Activated B cell treated with CpG ODN at 0.5 μM for 24 hours (primary cell): Measurements from ENCODE around the gene MSX2. TPM values are rescaled to one million over a fixed set of nuclear protein-coding genes. Genes with fewer than 3 reads are reported as not detected.

Experiments used
- ATAC-seq: fragments of 200-7000 bp; cut with Tn5 transposase; one replicate; pipeline ENCODE4 v1.10.0; 2021; ENCODE audit warnings: low read depth, mild to moderate bottlenecking, moderate library complexity
- CTCF ChIA-PET: fragments of 350-600 bp; sonication (Branson Sonifier 250); formaldehyde crosslinking; loops from one replicate; lab custom pipeline; 2021; ENCODE audit warnings: antibody characterized with exemption; lab: Charles Lee
- POLR2A ChIA-PET: fragments of 350-600 bp; sonication (Branson Sonifier 250); formaldehyde crosslinking; loops from one replicate; lab custom pipeline; 2021; ENCODE audit warnings: antibody characterized with exemption; lab: Charles Lee
- DNase-seq: peaks from one replicate; pipeline ENCODE4 v3.0.0; 2022
- H3K27ac Mint-ChIP-seq: one replicate; pipeline ENCODE4 v1.8.0; 2020; ENCODE audit warnings: mixed read lengths
- H3K27me3 Mint-ChIP-seq: one replicate; pipeline ENCODE4 v1.8.0; 2021; ENCODE audit warnings: mixed read lengths
- H3K36me3 Mint-ChIP-seq: one replicate; pipeline ENCODE4 v1.8.0; 2021; ENCODE audit warnings: low read depth, mixed read lengths
- H3K4me1 Mint-ChIP-seq: one replicate; pipeline ENCODE4 v1.8.0; 2021; ENCODE audit warnings: mixed read lengths
- H3K4me3 Mint-ChIP-seq: one replicate; pipeline ENCODE4 v1.8.0; 2020; ENCODE audit warnings: mild to moderate bottlenecking, mixed read lengths
- H3K9me3 Mint-ChIP-seq: one replicate; pipeline ENCODE4 v1.8.0; 2020; ENCODE audit warnings: mixed read lengths
- CTCF ChIP-seq: fragments of 200-600 bp; IDR thresholded peaks from one replicate; pipeline ENCODE4 v1.8.0; 2022; ENCODE audit warnings: antibody characterized with exemption, mild to moderate bottlenecking
- intact Hi-C: fragments of 100-400 bp; cut with micrococcal nuclease; formaldehyde crosslinking; loops from one replicate; pipeline ENCODE4 v1.15.1; 2024
- total RNA-seq: library from RNA; stranded (reverse); gene quantifications from 2 replicates; pipeline ENCODE4 v1.2.3, GENCODE V29; 2022

Gene MSX2
- total RNA-seq, 1 donor from 2014 or later, result not detected

GRCh38 chr5:174732036-174733020, 7.9 kb downstream of the MSX2 start:
- H3K27me3 Mint-ChIP-seq, result peaks cover 78% of the 10 kb centered on the region
- CTCF ChIA-PET, result no interaction called here
- no peak for DNase-seq
- no peak for TF ChIP-seq CTCF
- intact Hi-C loops, result no loop called here
- POLR2A ChIA-PET, result no interaction called here
- no peaks in the 10 kb centered on the region for H3K36me3 Mint-ChIP-seq
- no peak overlapping the region for H3K27ac Mint-ChIP-seq
- H3K9me3 Mint-ChIP-seq, result no peaks in the 10 kb centered on the region
- H3K4me3 Mint-ChIP-seq, result no peak overlapping the region
- H3K4me1 Mint-ChIP-seq, result no peaks in the 10 kb centered on the region
- ATAC-seq, result no peak

DNA sequence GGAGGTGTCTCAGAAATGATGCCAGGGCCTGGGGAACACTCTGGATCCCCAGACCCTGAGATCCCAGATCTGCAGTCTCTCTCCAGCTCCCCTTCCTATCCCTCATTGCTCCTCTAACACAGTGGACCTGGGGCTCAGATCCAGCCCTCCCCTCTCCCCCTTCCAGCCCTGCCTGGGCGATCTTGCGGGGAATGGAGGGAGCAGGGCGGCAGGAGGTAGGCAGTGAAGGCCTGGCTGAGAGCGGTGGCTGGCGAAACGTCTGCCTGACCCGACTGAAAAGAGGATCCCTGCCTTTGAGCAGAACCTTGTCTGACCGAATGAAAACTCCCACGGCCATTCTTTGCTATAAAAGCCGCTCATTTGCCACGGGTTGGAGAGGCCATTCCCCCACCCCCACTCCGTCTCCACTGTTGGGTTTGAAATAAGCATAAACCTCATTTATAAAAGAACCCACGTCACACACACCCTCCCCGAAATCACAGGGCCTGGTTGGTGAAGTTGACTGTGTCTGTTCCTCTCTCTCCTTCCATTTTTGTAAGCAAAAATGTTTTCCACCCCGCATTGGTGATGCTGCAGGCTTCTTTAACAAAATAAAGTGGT, 8.8 kb downstream of the MSX2 start:
- H3K27me3 Mint-ChIP-seq, result peaks cover 72% of the 10 kb centered on the region
- TF ChIP-seq CTCF, result no peak
- H3K9me3 Mint-ChIP-seq, result no peaks in the 10 kb centered on the region
- CTCF ChIA-PET, result no interaction called here
- ATAC-seq (no peak), DNase-seq (no peak)
- POLR2A ChIA-PET, result no interaction called here
- H3K36me3 Mint-ChIP-seq, result no peaks in the 10 kb centered on the region
- no peak overlapping the region for H3K4me3 Mint-ChIP-seq
- no peak overlapping the region for H3K27ac Mint-ChIP-seq
- H3K4me1 Mint-ChIP-seq, result no peaks in the 10 kb centered on the region
- intact Hi-C loops, result no loop called here

DNA sequence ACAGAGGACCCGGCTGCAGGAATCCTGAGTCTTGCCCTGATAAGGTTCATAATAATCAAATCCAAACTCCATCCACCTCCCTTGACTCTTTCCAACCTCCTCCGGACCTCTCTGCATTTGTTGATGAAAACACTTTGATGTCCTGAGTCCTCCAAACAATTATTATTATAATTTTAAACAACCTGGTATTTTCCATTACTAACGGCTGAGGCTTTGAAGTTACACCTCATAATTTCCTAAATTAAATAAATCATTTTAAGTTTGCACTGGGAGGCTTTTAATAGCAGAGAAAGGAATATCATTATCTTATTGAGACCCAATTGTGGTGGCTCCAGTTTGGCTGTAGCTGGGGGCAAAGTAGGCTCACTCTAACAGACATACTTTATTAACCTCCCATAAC, 9.5 kb downstream of the MSX2 start:
- H3K4me1 Mint-ChIP-seq, result no peaks in the 10 kb centered on the region
- POLR2A ChIA-PET, result no interaction called here
- H3K27ac Mint-ChIP-seq, result no peak overlapping the region
- no peak for DNase-seq
- no peak for TF ChIP-seq CTCF
- no peak for ATAC-seq
- intact Hi-C loops, result no loop called here
- peaks cover 67% of the 10 kb centered on the region for H3K27me3 Mint-ChIP-seq
- CTCF ChIA-PET, result no interaction called here
- H3K4me3 Mint-ChIP-seq, result no peak overlapping the region
- no peaks in the 10 kb centered on the region for H3K36me3 Mint-ChIP-seq
- no peaks in the 10 kb centered on the region for H3K9me3 Mint-ChIP-seq

GRCh38 chr5:174734571-174735497, 10.5 kb downstream of the MSX2 start:
- no peak for TF ChIP-seq CTCF
- H3K4me3 Mint-ChIP-seq, result no peak overlapping the region
- intact Hi-C loops, result no loop called here
- CTCF ChIA-PET, result no interaction called here
- H3K9me3 Mint-ChIP-seq, result no peaks in the 10 kb centered on the region
- H3K36me3 Mint-ChIP-seq, result no peaks in the 10 kb centered on the region
- DNase-seq (no peak), ATAC-seq (no peak)
- no peak overlapping the region for H3K27ac Mint-ChIP-seq
- POLR2A ChIA-PET, result no interaction called here
- no peaks in the 10 kb centered on the region for H3K4me1 Mint-ChIP-seq
- peaks cover 61% of the 10 kb centered on the region for H3K27me3 Mint-ChIP-seq
